Esophagus muscularis mucosa (tissue), 4 donors: ENCODE data around the gene PVR.

Experiments used
- CTCF ChIP-seq, 3 experiments: fragments of 200-600 bp in 2 of 3; fragments of 450-650 bp in 1 of 3; sonication (generic) in 2 of 3; IDR thresholded peaks; one replicate each; pipeline ENCODE4 v1.5.1; 2017 to 2019; ENCODE audit warnings: antibody characterized with exemption in 3 of 3, mild to moderate bottlenecking in 2 of 3, moderate library complexity in 1 of 3
- EP300 ChIP-seq: sonication (generic); formaldehyde crosslinking; IDR thresholded peaks from one replicate; pipeline ENCODE4 v1.6.1; 2017; ENCODE audit warnings: antibody characterized with exemption
- POLR2A ChIP-seq: fragments of 450-650 bp; IDR thresholded peaks from one replicate; pipeline ENCODE4 v1.6.1; 2017; ENCODE audit warnings: antibody characterized with exemption, moderate library complexity, mild to moderate bottlenecking, low read depth

- TF ChIP-seq CTCF (IDR thresholded peaks at IDR 0.05) (no peak), POLR2A (no peak), EP300 (no peak)
These were observed 22.3 kb upstream of the PVR start for GRCh38 chr19:44621367-44621766.
